K562 (cell line): Measurements from ENCODE around the gene NFATC1. TPM values are rescaled to one million over a fixed set of nuclear protein-coding genes. Genes with fewer than 3 reads are reported as not detected.

ENCODE experiments used
- ATAC-seq: fragments of 200-7000 bp; cut with Tn5 transposase; 3 replicates; pipeline ENCODE4 v1.9.1; 2020; ENCODE audit warnings: moderate library complexity
- BruUV-seq: library from RNA; stranded (reverse); fragments of 400-500 nt; replicated peaks from 2 replicates; lab custom pipeline; 2021; lab: Mats Ljungman, UMichigan
- CTCF ChIA-PET: fragments of 300-600 bp; formaldehyde crosslinking; extraction: SDS; loops from one replicate; lab custom pipeline; 2021; ENCODE audit warnings: low intra/inter-chr PET ratio; lab: Yijun Ruan, JAX
- POLR2A ChIA-PET: fragments of 300-600, 350-650 bp; sonication (Branson Sonifier 250); formaldehyde crosslinking; extraction: SDS; loops from one replicate; lab custom pipeline; 2021; ENCODE audit warnings: antibody characterized with exemption, inconsistent platforms; lab: Yijun Ruan, JAX
- DNase-seq, 4 experiments: peaks; one replicate each; pipeline versions ENCODE4 v3.0.0 to v3.0.0-alpha.2; 2011 to 2018; ENCODE audit warnings: low spot score in 3 of 4, mixed read lengths in 3 of 4; ENCODE audit errors: extremely low read depth in 1 of 4
- FAIRE-seq: peaks from 2 replicates; lab custom pipeline; 2011; peaks lifted over from hg19 to GRCh38; lab: Jason Lieb, UNC
- H2AFZ ChIP-seq: 2 replicates; pipeline ENCODE4 v1.6.0; 2011; ENCODE audit warnings: low read depth, low read length, control low read depth, inconsistent platforms
- H3K27ac ChIP-seq: fragments of 200-600 bp; 3 replicates; pipeline ENCODE4 v1.8.0; 2011; ENCODE audit warnings: low read depth, mild to moderate bottlenecking, control low read depth, inconsistent platforms, low read length, moderate library complexity, mixed read lengths; ENCODE audit errors: extremely low read depth
- H3K27me3 ChIP-seq, 2 experiments: fragments of 300-600 bp in 1 of 2; 2 replicates in 1 of 2; 3 replicates in 1 of 2; pipeline versions ENCODE4 v1.6.0 to v1.8.0; 2011; ENCODE audit warnings: inconsistent platforms in 2 of 2, low read length in 2 of 2, mild to moderate bottlenecking in 1 of 2, mixed read lengths in 1 of 2, moderate library complexity in 1 of 2; ENCODE audit not compliant: control insufficient read depth in 2 of 2, insufficient read depth in 2 of 2
- H3K36me3 ChIP-seq: fragments of 300-600 bp; 3 replicates; pipeline ENCODE4 v1.8.0; 2011; ENCODE audit warnings: mild to moderate bottlenecking, low read length, inconsistent platforms; ENCODE audit not compliant: control insufficient read depth, insufficient read depth
- H3K4me1 ChIP-seq, 2 experiments: fragments of 200-600 bp in 1 of 2; replicated peaks in 1 of 2; 2 replicates in 1 of 2; 3 replicates in 1 of 2; pipeline versions ENCODE4 v1.5.1 to v1.8.0; 2011; ENCODE audit warnings: inconsistent platforms in 2 of 2, low read length in 2 of 2, mild to moderate bottlenecking in 1 of 2, mixed read lengths in 1 of 2, moderate library complexity in 1 of 2; ENCODE audit not compliant: control insufficient read depth in 2 of 2, insufficient read depth in 2 of 2
- H3K4me2 ChIP-seq: 2 replicates; pipeline ENCODE4 v1.6.1; 2011; ENCODE audit warnings: low read length, control low read depth, inconsistent platforms, mixed read lengths; ENCODE audit not compliant: insufficient read depth
- H3K4me3 ChIP-seq: fragments of 200-600 bp; sonication (generic), shearing (Covaris generic); 2 replicates; pipeline ENCODE4 v1.5.1; 2016; ENCODE audit warnings: control low read depth, inconsistent platforms
- H3K79me2 ChIP-seq: fragments of 200-600 bp; 3 replicates; pipeline ENCODE4 v1.8.0; 2011; ENCODE audit warnings: low read length, inconsistent platforms; ENCODE audit not compliant: control insufficient read depth, insufficient read depth
- H3K9ac ChIP-seq, 2 experiments: 2 replicates each; pipeline versions ENCODE4 v1.6.0 to v1.6.1; 2011; ENCODE audit warnings: low read depth in 2 of 2, low read length in 2 of 2, control low read depth in 1 of 2, inconsistent platforms in 1 of 2, mild to moderate bottlenecking in 1 of 2, mixed read lengths in 1 of 2; ENCODE audit not compliant: insufficient read depth in 1 of 2
- H3K9me1 ChIP-seq: one replicate; pipeline ENCODE4 v1.6.0; 2011; ENCODE audit warnings: inconsistent platforms, mild to moderate bottlenecking, low read length, moderate library complexity; ENCODE audit not compliant: control insufficient read depth, insufficient read depth
- H3K9me3 ChIP-seq: replicated peaks from 2 replicates; pipeline ENCODE4 v1.5.1; 2011; ENCODE audit warnings: low read depth, low read length, inconsistent platforms; ENCODE audit not compliant: control insufficient read depth, insufficient read depth
- H4K20me1 ChIP-seq: replicated peaks from 2 replicates; pipeline ENCODE4 v1.6.1; 2011; ENCODE audit warnings: low read length, inconsistent platforms, mixed read lengths; ENCODE audit not compliant: control insufficient read depth, insufficient read depth
- DMBX1 ChIP-seq: fragments of 250-450 bp; sonication (Bioruptor Pico); IDR thresholded peaks from 2 replicates; pipeline ENCODE4 v1.8.0; 2022; ENCODE audit warnings: inconsistent platforms, mild to moderate bottlenecking, moderate library complexity, borderline replicate concordance
- EGR1 ChIP-seq: fragments of 450-650 bp; conservative IDR thresholded peaks from 2 replicates; pipeline ENCODE4 v1.6.1; 2017; ENCODE audit warnings: mild to moderate bottlenecking
- KLF1 ChIP-seq: fragments of 450-650 bp; IDR thresholded peaks from 2 replicates; pipeline ENCODE4 v1.6.1; 2016; ENCODE audit warnings: missing genetic modification characterization, missing compliant biosample characterization
- MEF2A ChIP-seq: IDR thresholded peaks from 2 replicates; pipeline ENCODE4 v1.6.1; 2011; ENCODE audit warnings: low read depth, mild to moderate bottlenecking, low read length, moderate library complexity; ENCODE audit not compliant: control insufficient read depth
- MLLT1 ChIP-seq, 2 experiments: fragments of 450-650 bp; IDR thresholded peaks; 2 replicates each; pipeline ENCODE4 v1.6.1; 2016
- NR3C1 ChIP-seq: sonication (generic); formaldehyde crosslinking; IDR thresholded peaks from 2 replicates; pipeline ENCODE4 v1.8.1; 2022; ENCODE audit warnings: missing genetic modification reagents
- NUFIP1 ChIP-seq: fragments of 450-650 bp; IDR thresholded peaks from 2 replicates; pipeline ENCODE4 v1.6.1; 2018; ENCODE audit not compliant: partially characterized antibody
- POLR2AphosphoS5 ChIP-seq: IDR thresholded peaks from 2 replicates; pipeline ENCODE4 v1.6.1; 2011; ENCODE audit warnings: mild to moderate bottlenecking, low read depth, low read length, moderate library complexity; ENCODE audit not compliant: control insufficient read depth, insufficient read depth
- PPARD ChIP-seq: fragments of 250-450 bp; sonication (Bioruptor Pico); IDR thresholded peaks from 2 replicates; pipeline ENCODE4 v1.8.0; 2022; ENCODE audit warnings: inconsistent platforms, mild to moderate bottlenecking, moderate library complexity
- RHOXF2B ChIP-seq: fragments of 250-450 bp; sonication (Bioruptor Pico); conservative IDR thresholded peaks from 2 replicates; pipeline ENCODE4 v1.5.1; 2021
- SMAD3 ChIP-seq: fragments of 450-650 bp; formaldehyde crosslinking; conservative IDR thresholded peaks from 2 replicates; pipeline ENCODE4 v1.4.0; 2020; ENCODE audit warnings: mild to moderate bottlenecking
- TARDBP ChIP-seq: fragments of 450-650 bp; IDR thresholded peaks from 2 replicates; pipeline ENCODE4 v1.6.1; 2016
- ZNF431 ChIP-seq: sonication (generic); formaldehyde crosslinking; IDR thresholded peaks from 2 replicates; pipeline ENCODE4 v1.8.0; 2022; ENCODE audit warnings: mild to moderate bottlenecking, missing genetic modification reagents
- ZNF551 ChIP-seq: fragments of 250-450 bp; sonication (Bioruptor Pico); IDR thresholded peaks from 2 replicates; pipeline ENCODE4 v1.5.0; 2021; ENCODE audit warnings: mild to moderate bottlenecking, moderate library complexity
- ZNF695 ChIP-seq: fragments of 450-650 bp; formaldehyde crosslinking; IDR thresholded peaks from 2 replicates; pipeline ENCODE4 v1.4.0; 2020; ENCODE audit warnings: mild to moderate bottlenecking, moderate library complexity
- ZNF699 ChIP-seq: fragments of 250-450 bp; sonication (Bioruptor Pico); IDR thresholded peaks from 2 replicates; pipeline ENCODE4 v1.8.0; 2021; ENCODE audit warnings: mild to moderate bottlenecking, moderate library complexity; ENCODE audit not compliant: insufficient replicate concordance
- WGBS: fragments of 100-300 bp; shearing (Covaris generic); methylation state at CpG from one replicate; pipeline ENCODE4 v1.1.6; 2016; ENCODE audit warnings: low coverage, mixed read lengths; ENCODE audit not compliant: insufficient coverage; ENCODE audit errors: missing lambda C conversion rate; 5-methylcytosine and 5-hydroxymethylcytosine counted together
- in situ Hi-C: fragments of 300-500 bp; cut with MboI; formaldehyde crosslinking; loops from 4 replicates; pipeline ENCODE4 v1.15.0; 2018; ENCODE audit warnings: inconsistent platforms, mixed read lengths
- intact Hi-C: fragments of 100-400 bp; cut with micrococcal nuclease; formaldehyde crosslinking; loops from 2 replicates; pipeline ENCODE4 v1.14.2; 2022
- polyA plus RNA-seq, 8 experiments: library from polyadenylated mRNA; depleted of rRNA in 4 of 8; stranded (reverse) in 5 of 8; unstranded in 3 of 8; fragments of >200 nt; fragmentation: Nextera tagmentation in 2 of 8; fragmentation: Illumina TruSeq in 1 of 8; extraction: Ambion mirVana in 2 of 8; extraction: Trizol in 1 of 8; gene quantifications; 2 replicates each; pipeline versions ENCODE4 v1.2.1 to v1.2.3, GENCODE V29; 2011 to 2014; ENCODE audit warnings: inconsistent platforms in 1 of 8, missing spikeins in 1 of 8
- total RNA-seq, 7 experiments: library from RNA; depleted of rRNA in 6 of 7; stranded (reverse); fragments of >200 nt in 6 of 7; fragmentation: Illumina TruSeq in 2 of 7; extraction: Trizol in 2 of 7; gene quantifications; 2 replicates each; pipeline versions ENCODE4 v1.2.1 to v1.2.3, GENCODE V29; 2011 to 2021; ENCODE audit warnings: low replicate concordance in 1 of 7

The NFATC1 gene
- total and polyA plus RNA-seq, 9 of the 15 experiments (the other 6 are each of a cell fraction or from before 2014, with no cell fraction given), result 1.1 to 16.4 (median 2.5) TPM

GRCh38 chr18:79476918-79477571 lies 81.3 kb downstream of the NFATC1 start:
- H3K36me3 ChIP-seq, result no peaks in the 10 kb centered on the region
- no peaks in the 10 kb centered on the region for H3K9me1 ChIP-seq
- H3K4me2 ChIP-seq, result no peak overlapping the region
- no peaks in the 10 kb centered on the region for H3K27me3 ChIP-seq
- in situ Hi-C loops, result no loop called here
- DNase-seq, result no peak
- no peaks in the 10 kb centered on the region; a peak in 1 of 5 replicates for H3K4me1 ChIP-seq
- no TSS peak for BruUV-seq
- CTCF ChIA-PET, result no interaction called here
- POLR2A ChIA-PET, result no interaction called here
- H3K79me2 ChIP-seq, result no peaks in the 10 kb centered on the region
- TF ChIP-seq EGR1, result no peak
- no peak for TF ChIP-seq POLR2AphosphoS5
- WGBS, result 80% methylated on average over 7 of the region's 13 CpGs
- no peaks in the 10 kb centered on the region for H4K20me1 ChIP-seq
- no peak overlapping the region for H3K4me3 ChIP-seq
- no peak overlapping the region for H3K27ac ChIP-seq
- intact Hi-C loops, result no loop called here
- no peak overlapping the region for H2AFZ ChIP-seq
- H3K9me3 ChIP-seq, result no peaks in the 10 kb centered on the region
- H3K9ac ChIP-seq, result no peak overlapping the region
- FAIRE-seq, result no peak
- ATAC-seq, result no peak

- CTCF ChIA-PET, result no interaction called here
- Histone ChIP-seq H3K4me1 (no peaks in the 10 kb centered on the region; a peak in 1 of 5 replicates), H3K4me2 (no peak overlapping the region), H2AFZ (no peak overlapping the region), H3K9me1 (no peaks in the 10 kb centered on the region), H3K9me3 (no peaks in the 10 kb centered on the region), H4K20me1 (no peaks in the 10 kb centered on the region), H3K79me2 (no peaks in the 10 kb centered on the region), H3K27me3 (no peaks in the 10 kb centered on the region), H3K9ac (no peak overlapping the region), H3K4me3 (no peak overlapping the region), H3K27ac (no peak overlapping the region), H3K36me3 (no peaks in the 10 kb centered on the region)
- ATAC-seq (no peak), DNase-seq (no peak), FAIRE-seq (no peak)
- WGBS, result 85% methylated on average over 11 of the region's 22 CpGs
- no TSS peak for BruUV-seq
- in situ Hi-C loops, result no loop called here
- POLR2A ChIA-PET, result no interaction called here
- intact Hi-C loops, result no loop called here
- TF ChIP-seq RHOXF2B (CRISPR knock-in tag), result no peak
- TF ChIP-seq DMBX1 (CRISPR knock-in tag), result no peak
- TF ChIP-seq NUFIP1, result no peak
- TF ChIP-seq MEF2A, result no peak
- no peak for TF ChIP-seq KLF1 (tag)
- no peak for TF ChIP-seq NR3C1 (CRISPR knock-in tag)
- TF ChIP-seq ZNF431 (CRISPR knock-in tag), result no peak
- TF ChIP-seq SMAD3 (CRISPR knock-in tag), result no peak
- TF ChIP-seq MLLT1 (IDR thresholded peaks at IDR 0.05), result no peak
- no peak for TF ChIP-seq PPARD (CRISPR knock-in tag)
- no peak for TF ChIP-seq ZNF551
- no peak for TF ChIP-seq ZNF695 (CRISPR knock-in tag)
- no peak for TF ChIP-seq TARDBP
- no peak for TF ChIP-seq ZNF699 (CRISPR knock-in tag)
Observed at GRCh38 chr18:79477711-79478483, 82.2 kb downstream of the NFATC1 start.
